Measurements from ENCODE around the gene MMP27. TPM values are rescaled to one million over a fixed set of nuclear protein-coding genes. Genes with fewer than 3 reads are reported as not detected.
A peak's percentile ranks its signal among the peaks of the same experiment; 100 is the strongest.
"Not testable (repeated sequence)": the region's sequence is repeated elsewhere in the genome, so short reads cannot be mapped to it uniquely, and the experiment has no call there.

Gene MMP27
- total and polyA plus RNA-seq, 12 donors, result not detected

GRCh38 chr11:102734650-102735049, 29.1 kb upstream of the MMP27 start:
- H3K27me3 ChIP-seq, result peaks cover 0 to 46% (median 0%) of the 10 kb centered on the region in 7 donors
- H3K27ac ChIP-seq, result no peak overlapping the region
- no peaks in the 10 kb centered on the region for H3K36me3 ChIP-seq
- TF ChIP-seq CTCF (IDR thresholded peaks at IDR 0.05), result no peak
- ATAC-seq (no peak), DNase-seq (no peak)
- intact Hi-C loops (cut with DNase I), result loop anchor here in 6 of 10 donors (5.0 to 10.0 kb wide), 4 partner anchors 200 to 210 kb away; no protein-coding TSS in a partner anchor
- peaks cover 0 to 16% (median 0%) of the 10 kb centered on the region in 11 donors for H3K9me3 ChIP-seq
- H3K4me1 ChIP-seq, result no peaks in the 10 kb centered on the region
- no peak overlapping the region for H3K4me3 ChIP-seq

DNA sequence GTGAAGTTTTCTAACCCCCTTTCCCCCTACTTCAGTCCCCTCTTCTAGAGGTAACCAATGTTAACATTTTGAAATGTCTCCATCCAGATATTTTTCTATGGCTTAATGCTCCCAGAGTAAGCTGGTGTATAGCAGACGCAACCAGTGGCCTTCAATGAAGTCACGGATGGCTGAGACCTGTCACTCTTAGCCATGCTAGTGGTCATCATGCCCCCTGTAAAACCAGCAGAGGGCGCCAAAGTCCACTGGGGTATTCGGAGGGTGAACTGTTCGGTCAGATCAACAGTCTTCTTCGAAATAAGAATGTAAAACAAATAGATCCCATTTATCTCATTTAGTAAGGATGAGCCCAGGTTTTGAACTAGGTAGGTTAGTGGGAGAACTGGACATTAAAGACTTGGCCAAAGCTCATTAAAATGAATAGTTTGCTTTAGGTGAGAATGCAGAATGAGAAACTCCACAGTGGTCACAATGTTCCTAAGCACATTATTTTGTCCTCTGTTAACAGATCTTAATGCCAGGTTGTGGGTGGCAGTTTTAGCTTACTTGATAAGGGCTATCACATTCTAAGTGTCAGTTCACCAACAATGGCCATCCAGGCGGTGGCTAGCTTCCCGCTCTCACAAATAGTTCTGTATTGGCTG, 27.8 kb upstream of the MMP27 start:
- ATAC-seq, result peak in 2 of 8 donors; percentile 29 to 38
- peaks cover 0 to 46% (median 0%) of the 10 kb centered on the region in 7 donors for H3K27me3 ChIP-seq
- H3K4me1 ChIP-seq, result peaks cover 0 to 3% (median 0%) of the 10 kb centered on the region in 9 donors
- H3K27ac ChIP-seq, result no peak overlapping the region
- DNase-seq, result peak in 1 of 2 donors; percentile 31
- H3K4me3 ChIP-seq, result no peak overlapping the region
- no peaks in the 10 kb centered on the region for H3K36me3 ChIP-seq
- 36 to 38% methylated on average over 8 of the region's 8 CpGs for WGBS, 2 donors
- intact Hi-C loops (cut with DNase I), result loop anchor here in 7 of 10 donors (2.0 to 10.0 kb wide), 5 partner anchors 201 to 211 kb away; no protein-coding TSS in a partner anchor
- peak; percentile 35 to 77 (median 39) for TF ChIP-seq CTCF (IDR thresholded peaks at IDR 0.05)
- H3K9me3 ChIP-seq, result peaks cover 0 to 6% (median 0%) of the 10 kb centered on the region in 11 donors

- not testable (repeated sequence) for H3K27ac ChIP-seq, H3K36me3 ChIP-seq, H3K9me3 ChIP-seq, DNase-seq, H3K4me3 ChIP-seq
- intact Hi-C loops (cut with DNase I), result loop anchor here in 6 of 10 donors (5.0 to 10.0 kb wide), 4 partner anchors 204 to 214 kb away; no protein-coding TSS in a partner anchor
- H3K4me1 ChIP-seq, result peaks cover 0 to 17% (median 0%) of the 10 kb centered on the region in 9 donors
- peaks cover 0 to 32% (median 0%) of the 10 kb centered on the region in 7 donors for H3K27me3 ChIP-seq
- 63 to 64% methylated on average over 8 of the region's 8 CpGs for WGBS, 2 donors
- ATAC-seq, result peak in 1 of 8 donors; percentile 38
Measured at GRCh38 chr11:102730944-102731343, 25.4 kb upstream of the MMP27 start.

DNA sequence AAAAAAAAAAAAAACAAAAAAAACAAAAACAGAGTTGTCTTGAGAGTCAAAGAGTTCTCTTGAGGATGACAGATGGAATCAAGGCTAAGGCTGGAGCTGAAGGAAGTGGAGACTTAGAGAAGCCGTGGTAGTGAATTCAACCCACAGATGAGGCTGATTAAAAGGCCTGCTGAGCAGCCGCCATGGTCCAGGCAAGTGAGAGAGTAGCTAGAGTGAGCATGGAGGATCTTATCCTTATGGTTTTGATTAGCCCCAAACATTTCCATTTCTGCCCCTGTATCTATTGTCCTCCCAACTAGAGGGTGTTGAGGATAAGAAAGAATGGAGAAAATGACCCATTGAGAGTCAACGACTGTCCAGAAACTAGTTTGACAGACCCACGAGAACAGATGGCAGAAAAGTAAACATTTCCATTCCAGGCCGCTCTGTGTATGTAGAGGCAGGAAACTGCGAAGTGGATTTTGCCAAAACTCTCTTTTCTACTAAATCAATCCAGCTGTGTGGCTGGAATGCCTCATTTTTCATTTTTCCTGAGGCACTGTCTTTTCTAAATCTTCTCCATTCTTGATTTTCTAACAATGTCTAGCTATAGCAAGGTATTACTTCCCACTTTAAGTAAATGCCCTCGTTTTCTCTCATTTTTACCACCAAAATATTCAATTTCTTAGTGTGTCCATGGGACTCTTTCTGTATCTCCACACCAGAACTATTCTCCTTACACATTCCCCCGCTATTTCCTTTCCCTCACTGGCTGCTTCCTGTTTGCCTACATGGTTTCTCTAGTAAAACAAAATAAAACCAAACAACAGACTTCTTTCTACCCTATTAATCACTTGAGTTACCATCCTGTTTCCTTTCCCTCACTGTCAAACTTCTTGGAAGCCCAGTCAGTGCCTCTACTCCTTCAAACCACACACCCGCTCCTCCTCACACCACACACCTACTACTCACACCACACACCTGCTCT, 24.6 kb upstream of the MMP27 start:
- Histone ChIP-seq H3K9me3 (no peaks in the 10 kb centered on the region), H3K4me1 (peaks cover 0 to 17% (median 0%) of the 10 kb centered on the region in 9 donors), H3K27me3 (peaks cover 0 to 26% (median 0%) of the 10 kb centered on the region in 7 donors), H3K27ac (no peak overlapping the region), H3K4me3 (no peak overlapping the region), H3K36me3 (no peaks in the 10 kb centered on the region)
- no peak for TF ChIP-seq CTCF (IDR thresholded peaks at IDR 0.05)
- intact Hi-C loops (cut with DNase I), result loop anchor here in 6 of 10 donors (5.0 to 10.0 kb wide), 4 partner anchors 205 to 215 kb away; no protein-coding TSS in a partner anchor
- DNase-seq (no peak), ATAC-seq (no peak)
- WGBS, 2 donors, result 63 to 74% methylated on average over 9 of the region's 9 CpGs
